AG04450 (cell line): Measurements from ENCODE around the gene ATOSB. TPM values are rescaled to one million over a fixed set of nuclear protein-coding genes. Genes with fewer than 3 reads are reported as not detected.

Source experiments
- CTCF ChIA-PET: fragments of 300-600, 350-600 bp; formaldehyde crosslinking; extraction: SDS; loops from one replicate; lab custom pipeline; 2022; ENCODE audit warnings: antibody characterized with exemption, inconsistent platforms; lab: Charles Lee
- POLR2A ChIA-PET: fragments of 350-600 bp; formaldehyde crosslinking; extraction: SDS; loops from one replicate; lab custom pipeline; 2021; ENCODE audit warnings: antibody characterized with exemption, inconsistent platforms; lab: Yijun Ruan, JAX
- DNase-seq: peaks from one replicate; pipeline ENCODE4 v3.0.0-alpha.2; 2011; ENCODE audit warnings: low read depth, low spot score
- H3K27ac ChIP-seq: one replicate; pipeline ENCODE4 v1.5.1; 2012; ENCODE audit warnings: low read depth, low read length, control low read depth
- H3K27me3 ChIP-seq: one replicate; pipeline ENCODE4 v1.6.0; 2012; ENCODE audit warnings: low read length; ENCODE audit not compliant: control insufficient read depth, insufficient read depth
- H3K4me3 ChIP-seq: 2 replicates; pipeline ENCODE4 v1.5.1; 2011; ENCODE audit warnings: mild to moderate bottlenecking, low read depth, low read length, control low read depth
- H3K9me3 ChIP-seq: 2 replicates; pipeline ENCODE4 v1.5.1; 2012; ENCODE audit warnings: low read length; ENCODE audit not compliant: control insufficient read depth, insufficient read depth
- CTCF ChIP-seq: IDR thresholded peaks from 2 replicates; pipeline ENCODE4 v1.5.1; 2011; ENCODE audit warnings: low read depth, low read length, control low read depth, inconsistent platforms
- polyA plus RNA-seq: library from polyadenylated mRNA; depleted of rRNA; stranded (reverse); fragments of >200 nt; gene quantifications from 2 replicates; pipeline ENCODE4 v1.2.3, GENCODE V29; 2011

The ATOSB gene
- polyA plus RNA-seq, 1 experiment = 20.4 TPM

- no peak for TF ChIP-seq CTCF
- DNase-seq = no peak
- CTCF ChIA-PET = interaction anchor here (0.6 to 2.5 kb wide), 4 partner anchors 19 to 711 kb away, joined by 3 to 11 read pairs (median 4); partner anchors contain the start of gene PIGO
- Histone ChIP-seq H3K27ac (no peak overlapping the region), H3K27me3 (no peaks in the 10 kb centered on the region), H3K4me3 (peak overlapping the region; percentile 81), H3K9me3 (no peaks in the 10 kb centered on the region)
- POLR2A ChIA-PET = interaction anchor here (0.6 kb wide), 1 partner anchor 88 kb away, joined by 3 read pairs; no protein-coding TSS in a partner anchor
These were observed 37.6 kb downstream of the ATOSB start for GRCh38 chr9:35078066-35078465.

GRCh38 chr9:35076848-35077247 lies 38.8 kb downstream of the ATOSB start:
- no peak for DNase-seq
- ChIA-PET POLR2A (interaction anchor here (0.5 kb wide), 1 partner anchor 38 kb away, joined by 6 read pairs; no protein-coding TSS in a partner anchor), CTCF (interaction anchor here (1.1 to 1.3 kb wide), 2 partner anchors 20 to 177 kb away, joined by 4 to 5 read pairs; partner anchors contain the start of gene PIGO)
- Histone ChIP-seq H3K9me3 (no peaks in the 10 kb centered on the region), H3K27me3 (no peaks in the 10 kb centered on the region), H3K27ac (no peak overlapping the region), H3K4me3 (no peak overlapping the region)
- TF ChIP-seq CTCF = no peak

GRCh38 chr9:35075358-35075757 lies 40.3 kb downstream of the ATOSB start:
- no peak for TF ChIP-seq CTCF

GRCh38 chr9:35074791-35075190 lies 40.9 kb downstream of the ATOSB start:
- Histone ChIP-seq H3K9me3 (no peaks in the 10 kb centered on the region), H3K4me3 (no peak overlapping the region), H3K27me3 (no peaks in the 10 kb centered on the region), H3K27ac (no peak overlapping the region)
- no peak for TF ChIP-seq CTCF
- no peak for DNase-seq
- CTCF ChIA-PET = no interaction called here
- POLR2A ChIA-PET = no interaction called here

More at GRCh38 chr9:35075358-35075757, 40.3 kb downstream of the ATOSB start:
- no peaks in the 10 kb centered on the region for H3K9me3 ChIP-seq
- no peak overlapping the region for H3K4me3 ChIP-seq
- no peak overlapping the region for H3K27ac ChIP-seq
- ChIA-PET POLR2A (no interaction called here), CTCF (no interaction called here)
- H3K27me3 ChIP-seq = no peaks in the 10 kb centered on the region
- no peak for DNase-seq

- Histone ChIP-seq H3K27ac (no peak overlapping the region), H3K4me3 (no peak overlapping the region), H3K27me3 (no peaks in the 10 kb centered on the region), H3K9me3 (no peaks in the 10 kb centered on the region)
- ChIA-PET CTCF (no interaction called here), POLR2A (no interaction called here)
- no peak for DNase-seq
- TF ChIP-seq CTCF = no peak
These were observed 41.5 kb downstream of the ATOSB start for GRCh38 chr9:35074141-35074540.
